ENCODE results near the gene EFCAB14. TPM values are rescaled to one million over a fixed set of nuclear protein-coding genes. Genes with fewer than 3 reads are reported as not detected.
A peak's percentile ranks its signal among the peaks of the same experiment; 100 is the strongest.
"Not testable (repeated sequence)": the region's sequence is repeated elsewhere in the genome, so short reads cannot be mapped to it uniquely, and the experiment has no call there.

Gene EFCAB14
- total and polyA plus RNA-seq, 11 donors = 10.7 to 91.9 (median 62.3) TPM

- no peak for TF ChIP-seq CTCF (IDR thresholded peaks at IDR 0.05)
- 69 to 88% (median 80%) methylated on average over 2 of the region's 2 CpGs for WGBS, 4 donors
- no peaks in the 10 kb centered on the region for H3K27me3 ChIP-seq
- intact Hi-C loops (cut with DNase I) = no loop called here
- H3K27ac ChIP-seq = no peak overlapping the region
- DNase-seq = no peak
- no peak overlapping the region for H3K4me3 ChIP-seq
- H3K9me3 ChIP-seq = peaks cover 0 to 5% (median 0%) of the 10 kb centered on the region in 12 donors
- H3K36me3 ChIP-seq = peaks cover 0 to 97% (median 77%) of the 10 kb centered on the region in 9 donors
- H3K4me1 ChIP-seq = peaks cover 0 to 14% (median 0%) of the 10 kb centered on the region in 12 donors
- no peak for ATAC-seq
Observed at GRCh38 chr1:46659307-46659870, 59.5 kb downstream of the EFCAB14 start.

- WGBS, 4 donors = 76 to 96% (median 94%) methylated on average over 1 of the region's 1 CpG
- intact Hi-C loops (cut with DNase I) = no loop called here
Observed at GRCh38 chr1:46657775-46658174, 61.1 kb downstream of the EFCAB14 start.

GRCh38 chr1:46656643-46657042, 62.3 kb downstream of the EFCAB14 start:
- H3K9me3 ChIP-seq = peaks cover 0 to 5% (median 0%) of the 10 kb centered on the region in 12 donors
- intact Hi-C loops (cut with DNase I) = no loop called here
- TF ChIP-seq POLR2A (IDR thresholded peaks at IDR 0.05) = no peak
- TF ChIP-seq CTCF (IDR thresholded peaks at IDR 0.05) = no peak
- ATAC-seq = peak; percentile 48 to 66 (median 56)
- H3K4me1 ChIP-seq = peaks cover 0 to 14% (median 3%) of the 10 kb centered on the region in 12 donors
- H3K4me3 ChIP-seq = no peak overlapping the region
- H3K27ac ChIP-seq = peak overlapping the region in 5 of 12 donors; percentile 21 to 44 (median 33)
- DNase-seq = no peak
- H3K36me3 ChIP-seq = peaks cover 0 to 99% (median 80%) of the 10 kb centered on the region in 9 donors
- 24 to 55% (median 43%) methylated on average over 2 of the region's 2 CpGs for WGBS, 4 donors
- H3K27me3 ChIP-seq = no peaks in the 10 kb centered on the region

More at GRCh38 chr1:46657775-46658174, 61.1 kb downstream of the EFCAB14 start:
- Histone ChIP-seq H3K4me1 (peaks cover 0 to 14% (median 3%) of the 10 kb centered on the region in 12 donors), H3K27me3 (no peaks in the 10 kb centered on the region), H3K4me3 (no peak overlapping the region), H3K27ac (peak overlapping the region in 2 of 12 donors; percentile 21 to 33), H3K9me3 (peaks cover 0 to 5% (median 0%) of the 10 kb centered on the region in 12 donors), H3K36me3 (peaks cover 0 to 97% (median 77%) of the 10 kb centered on the region in 9 donors)
- no peak for DNase-seq
- TF ChIP-seq POLR2A (IDR thresholded peaks at IDR 0.05) = no peak
- no peak for TF ChIP-seq CTCF (IDR thresholded peaks at IDR 0.05)
- ATAC-seq = no peak

- Histone ChIP-seq H3K36me3 (peaks cover 0 to 94% (median 72%) of the 10 kb centered on the region in 9 donors), H3K4me3 (no peak overlapping the region)
- no peak for TF ChIP-seq CTCF (IDR thresholded peaks at IDR 0.05)
- no peak for TF ChIP-seq POLR2A (IDR thresholded peaks at IDR 0.05)
Observed at GRCh38 chr1:46655848-46656247, 63.1 kb downstream of the EFCAB14 start.

GRCh38 chr1:46654698-46655097, 64.2 kb downstream of the EFCAB14 start:
- Histone ChIP-seq H3K9me3 (peaks cover 0 to 16% (median 8%) of the 10 kb centered on the region in 12 donors), H3K4me1 (peaks cover 0 to 14% (median 3%) of the 10 kb centered on the region in 12 donors), H3K36me3 (peaks cover 0 to 94% (median 78%) of the 10 kb centered on the region in 9 donors), H3K27ac (peak overlapping the region in 1 of 12 donors; percentile 77)
- intact Hi-C loops (cut with DNase I); ATAC-seq; H3K4me3 ChIP-seq; DNase-seq; H3K27me3 ChIP-seq: not testable (repeated sequence)
- 98 to 100% (median 99%) methylated on average over 2 of the region's 2 CpGs for WGBS, 4 donors

More at GRCh38 chr1:46655848-46656247, 63.1 kb downstream of the EFCAB14 start:
- peaks cover 0 to 14% (median 3%) of the 10 kb centered on the region in 12 donors for H3K4me1 ChIP-seq
- H3K27ac ChIP-seq = peak overlapping the region in 1 of 12 donors; percentile 44
- peaks cover 0 to 5% (median 0%) of the 10 kb centered on the region in 12 donors for H3K9me3 ChIP-seq
- ATAC-seq (peak in 2 of 4 donors; percentile 17 to 20), DNase-seq (no peak)
- intact Hi-C loops (cut with DNase I) = no loop called here
- no peaks in the 10 kb centered on the region for H3K27me3 ChIP-seq
